Left lung (tissue), 10 donors: ENCODE data around the gene SFT2D1. TPM values are rescaled to one million over a fixed set of nuclear protein-coding genes. Genes with fewer than 3 reads are reported as not detected.

Experiments used
- ATAC-seq: fragments of 200-7000 bp; cut with Tn5 transposase; one replicate; pipeline ENCODE4 v1.9.1; 2020; ENCODE audit warnings: moderate library complexity
- DNase-seq, 4 donors: peaks; one replicate each; pipeline ENCODE4 v3.0.0-alpha.2; 2013 to 2020
- H3K27ac ChIP-seq, 2 donors: fragments of 200-600 bp; sonication (generic) in 1 of 2; one replicate each; pipeline versions ENCODE4 v1.5.0 to v1.8.0; 2020 to 2021
- H3K27me3 ChIP-seq, 2 donors: fragments of 200-600 bp; sonication (generic) in 1 of 2; one replicate each; pipeline versions ENCODE4 v1.5.0 to v1.8.0; 2020 to 2021
- H3K36me3 ChIP-seq, 2 donors: fragments of 200-600 bp; sonication (generic) in 1 of 2; one replicate each; pipeline versions ENCODE4 v1.5.0 to v1.8.0; 2020 to 2021
- H3K4me1 ChIP-seq, 2 donors: fragments of 200-600 bp; one replicate each; pipeline ENCODE4 v1.8.0; 2021
- H3K4me3 ChIP-seq, 2 donors: fragments of 200-600 bp; sonication (generic) in 1 of 2; one replicate each; pipeline versions ENCODE4 v1.5.0 to v1.8.0; 2020 to 2021; ENCODE audit warnings: mild to moderate bottlenecking in 1 of 2
- H3K9me3 ChIP-seq, 2 donors: fragments of 200-600 bp; sonication (generic) in 1 of 2; one replicate each; pipeline versions ENCODE4 v1.5.0 to v1.8.0; 2020 to 2021
- CTCF ChIP-seq, 2 donors: fragments of 200-600 bp; sonication (generic) in 1 of 2; IDR thresholded peaks; one replicate each; pipeline versions ENCODE4 v1.5.0 to v1.8.0; 2021; ENCODE audit warnings: antibody characterized with exemption in 2 of 2
- intact Hi-C, 2 donors: fragments of 100-400 bp; cut with DNase I; formaldehyde crosslinking; loops; one replicate each; pipeline versions ENCODE4 v1.11.2 to v1.14.2; 2022
- polyA plus RNA-seq, 6 donors: library from polyadenylated mRNA; unstranded; fragments of 120-200 nt; gene quantifications; one replicate each; pipeline ENCODE4 v1.2.1, GENCODE V29; 2013; ENCODE audit not compliant: insufficient read length in 6 of 6
- total RNA-seq, 2 donors: library from RNA; stranded (reverse); fragmentation: NEBNext Ultra II Directional; extraction: Animal tissue kit (Norgen Biotek cat#: 25700); gene quantifications; one replicate each; pipeline ENCODE4 v1.2.1, GENCODE V29; 2021
- donor health status: DM: no; HTN: yes; CAD: no.
- donor health status: DM: no; HTN: no; CAD: no.

SFT2D1 gene
- total and polyA plus RNA-seq, 8 donors, result 49.5 to 63.8 (median 59.9) TPM

- DNase-seq (no peak), ATAC-seq (no peak)
- TF ChIP-seq CTCF (IDR thresholded peaks at IDR 0.05), result no peak
- H3K4me3 ChIP-seq, result no peak overlapping the region
- no peaks in the 10 kb centered on the region for H3K9me3 ChIP-seq
- no peak overlapping the region for H3K27ac ChIP-seq
- H3K27me3 ChIP-seq, result no peaks in the 10 kb centered on the region
- no peaks in the 10 kb centered on the region for H3K4me1 ChIP-seq
- intact Hi-C loops, result loop anchor here in 1 of 2 donors (10.0 kb wide), 1 partner anchor 86 kb away; no protein-coding TSS in a partner anchor
- H3K36me3 ChIP-seq, result peaks cover 0 to 54% of the 10 kb centered on the region in 2 donors
Measured at GRCh38 chr6:166318649-166319600, 23.4 kb downstream of the SFT2D1 start.

GRCh38 chr6:166318227-166318626, 24.1 kb downstream of the SFT2D1 start:
- Histone ChIP-seq H3K36me3 (peaks cover 0 to 47% of the 10 kb centered on the region in 2 donors), H3K4me1 (no peaks in the 10 kb centered on the region), H3K27me3 (no peaks in the 10 kb centered on the region), H3K27ac (no peak overlapping the region), H3K9me3 (no peaks in the 10 kb centered on the region), H3K4me3 (no peak overlapping the region)
- DNase-seq, result no peak
- no peak for TF ChIP-seq CTCF (IDR thresholded peaks at IDR 0.05)
- intact Hi-C loops, result loop anchor here in 1 of 2 donors (10.0 kb wide), 1 partner anchor 87 kb away; no protein-coding TSS in a partner anchor
- ATAC-seq, result no peak

GRCh38 chr6:166317261-166318212, 24.8 kb downstream of the SFT2D1 start:
- intact Hi-C loops, result loop anchor here in 1 of 2 donors (10.0 kb wide), 1 partner anchor 87 kb away; no protein-coding TSS in a partner anchor
- Histone ChIP-seq H3K27me3 (no peaks in the 10 kb centered on the region), H3K27ac (no peak overlapping the region), H3K36me3 (peaks cover 0 to 40% of the 10 kb centered on the region in 2 donors), H3K9me3 (no peaks in the 10 kb centered on the region), H3K4me3 (no peak overlapping the region), H3K4me1 (no peaks in the 10 kb centered on the region)
- no peak for TF ChIP-seq CTCF (IDR thresholded peaks at IDR 0.05)
- no peak for ATAC-seq
- no peak for DNase-seq

- ATAC-seq (no peak), DNase-seq (no peak)
- intact Hi-C loops, result loop anchor here in 1 of 2 donors (10.0 kb wide), 1 partner anchor 89 kb away; no protein-coding TSS in a partner anchor
- Histone ChIP-seq H3K36me3 (peaks cover 0 to 20% of the 10 kb centered on the region in 2 donors), H3K4me3 (no peak overlapping the region), H3K9me3 (no peaks in the 10 kb centered on the region), H3K27ac (no peak overlapping the region), H3K4me1 (no peaks in the 10 kb centered on the region), H3K27me3 (peaks cover 0 to 7% of the 10 kb centered on the region in 2 donors)
- TF ChIP-seq CTCF (IDR thresholded peaks at IDR 0.05), result no peak
Measured at GRCh38 chr6:166315436-166315835, 26.9 kb downstream of the SFT2D1 start.
